ENCODE measurements around the gene MKI67. TPM values are rescaled to one million over a fixed set of nuclear protein-coding genes. Genes with fewer than 3 reads are reported as not detected.
A peak's percentile ranks its signal among the peaks of the same experiment; 100 is the strongest.

The MKI67 gene
- total and polyA plus RNA-seq, 2 donors (not counting 3 experiments of a cell fraction or from before 2014, with no cell fraction given): 16.2 to 125 TPM

DNA sequence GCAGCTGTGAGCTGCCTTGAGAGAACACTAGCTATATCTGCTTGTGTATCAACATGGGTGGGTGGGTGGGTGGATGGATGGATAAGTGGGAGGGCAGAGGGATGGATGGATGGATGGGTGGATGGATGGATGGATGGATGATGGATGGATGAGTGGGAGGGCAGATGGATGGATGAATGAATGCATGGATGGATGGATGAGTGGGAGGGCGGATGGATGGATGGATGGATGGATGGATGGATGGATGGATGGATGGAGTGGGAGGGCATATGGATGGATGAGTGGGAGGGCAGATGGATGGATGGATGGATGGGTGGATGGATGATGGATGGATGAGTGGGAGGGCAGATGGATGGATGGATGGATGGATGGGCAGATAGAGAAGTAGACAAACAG lies 76.1 kb downstream of the MKI67 start:
- Histone ChIP-seq H3K9ac (replicated peaks; ENCODE audit: extremely low read depth, insufficient read depth, low read length) (no peak overlapping the region), H3K27me3 (ENCODE audit: control insufficient read depth in 2 of 2, insufficient read depth in 2 of 2, low read length in 2 of 2) (no peaks in the 10 kb centered on the region), H3K27ac (ENCODE audit: insufficient read depth, low read depth, low read length) (no peak overlapping the region), H2AFZ (ENCODE audit: low read depth, low read length) (no peak overlapping the region), H3K4me3 (replicated peaks in 1 of 3; ENCODE audit: insufficient read depth in 1 of 3, low read depth in 1 of 3, low read length in 3 of 3) (no peak overlapping the region), H3K4me1 (ENCODE audit: control insufficient read depth, extremely low read depth, insufficient read depth, low read length) (peaks cover 17% of the 10 kb centered on the region), H3K9me1 (replicated peaks; ENCODE audit: control insufficient read depth, extremely low read depth, insufficient read depth, low read length) (no peaks in the 10 kb centered on the region), H3K9me3 (replicated peaks; ENCODE audit: control insufficient read depth, insufficient read depth, low read length) (no peaks in the 10 kb centered on the region), H3K36me3 (ENCODE audit: control insufficient read depth in 2 of 2, extremely low read depth in 1 of 2, insufficient read depth in 2 of 2, low read length in 2 of 2) (peaks cover 17 to 57% of the 10 kb centered on the region in 2 experiments), H4K20me1 (replicated peaks; ENCODE audit: control insufficient read depth, extremely low read depth, insufficient read depth, low read length) (no peaks in the 10 kb centered on the region), H3K4me2 (ENCODE audit: insufficient read depth, low read length) (no peak overlapping the region), H3K79me2 (ENCODE audit: control insufficient read depth, insufficient read depth, low read length) (peaks cover 4% of the 10 kb centered on the region)
- CTCF ChIA-PET: no interaction called here
- POLR2A ChIA-PET: no interaction called here
- TF ChIP-seq POLR2AphosphoS5 (IDR thresholded peaks at IDR 0.05; ENCODE audit: insufficient read depth, low read depth, low read length): no peak
- TF ChIP-seq JUN (IDR thresholded peaks at IDR 0.05; ENCODE audit: borderline replicate concordance, insufficient read depth, insufficient read length, low read depth): no peak
- no peak for TF ChIP-seq POLR2A (IDR thresholded peaks at IDR 0.05; ENCODE audit: low read depth, low read length)
- no peak for TF ChIP-seq MAX (IDR thresholded peaks at IDR 0.05; ENCODE audit: insufficient read depth, insufficient read length)
- TF ChIP-seq FOS (IDR thresholded peaks at IDR 0.05; ENCODE audit: borderline replicate concordance, insufficient read depth, low read length): no peak
- no peak for TF ChIP-seq MYC (IDR thresholded peaks at IDR 0.05; ENCODE audit: low read depth, low read length)
- TF ChIP-seq EZH2 (IDR thresholded peaks at IDR 0.05; ENCODE audit: borderline replicate concordance, low read depth, low read length, severe bottlenecking): no peak
- TF ChIP-seq CTCF (IDR thresholded peaks at IDR 0.05; ENCODE audit: extremely low read depth in 1 of 2, insufficient read depth in 1 of 2, low read depth in 1 of 2, low read length in 2 of 2): no peak
- dilution Hi-C loops (cut with MboI; ENCODE audit: extremely low pct_ligation_motif_present, low sequenced_read_pairs) (no loop called here), intact Hi-C loops (cut with micrococcal nuclease) (no loop called here)
- BruUV-seq (replicated peaks): no TSS peak
- peak; percentile 56 for FAIRE-seq
- DNase-seq (ENCODE audit: low read depth, low spot score): no peak
